GM19397 (cell line): ENCODE data around the gene AFF4.
A peak's percentile ranks its signal among the peaks of the same experiment; 100 is the strongest.

ENCODE experiments used
- ATAC-seq: cut with Tn5 transposase; IDR thresholded peaks from one replicate; pipeline ENCODE4 v1.9.1; 2021; ENCODE audit warnings: mild to moderate bottlenecking, moderate library complexity; ENCODE audit not compliant: unreplicated experiment

Gene AFF4

GRCh38 chr5:132895719-132896305 is 67.6 kb downstream of the AFF4 start:
- no peak for ATAC-seq

- ATAC-seq = no peak
These were observed 72.6 kb downstream of the AFF4 start for GRCh38 chr5:132890817-132891216.

- no peak for ATAC-seq
These were observed 73.9 kb downstream of the AFF4 start for GRCh38 chr5:132889501-132889900.

GRCh38 chr5:132887283-132887682 is 76.2 kb downstream of the AFF4 start:
- no peak for ATAC-seq

- no peak for ATAC-seq
These were observed 77.2 kb downstream of the AFF4 start for GRCh38 chr5:132886064-132886823.

- ATAC-seq = no peak
These were observed 78.9 kb downstream of the AFF4 start for GRCh38 chr5:132884548-132884947.

GRCh38 chr5:132883261-132883834 is 80.1 kb downstream of the AFF4 start:
- no peak for ATAC-seq

GRCh38 chr5:132877938-132878337 is 85.5 kb downstream of the AFF4 start:
- ATAC-seq = no peak

- ATAC-seq = no peak
These were observed 86.0 kb downstream of the AFF4 start for GRCh38 chr5:132877466-132877865.

GRCh38 chr5:132876020-132876759 is 87.2 kb downstream of the AFF4 start:
- ATAC-seq = no peak

- no peak for ATAC-seq
These were observed 89.5 kb downstream of the AFF4 start for GRCh38 chr5:132873930-132874271.

- ATAC-seq = no peak
These were observed 90.1 kb downstream of the AFF4 start, which contains the start of gene LEAP2 for GRCh38 chr5:132873119-132873929. TSS of gene LEAP2 (plus strand) at chr5:132873668. CDS start at chr5:132873695, 27 bp downstream.

GRCh38 chr5:132872788-132873118 is 90.7 kb downstream of the AFF4 start:
- ATAC-seq = no peak

GRCh38 chr5:132871459-132872284 is 91.8 kb downstream of the AFF4 start:
- no peak for ATAC-seq

GRCh38 chr5:132870801-132871200 is 92.6 kb downstream of the AFF4 start:
- ATAC-seq = no peak

- ATAC-seq = no peak
These were observed 94.7 kb downstream of the AFF4 start for GRCh38 chr5:132868754-132869153.

- ATAC-seq = peak; percentile 26
These were observed 96.4 kb downstream of the AFF4 start for GRCh38 chr5:132867046-132867451.

GRCh38 chr5:132866342-132867045 is 96.9 kb downstream of the AFF4 start, which contains the start of the genes GDF9 and UQCRQ:
TSS of gene GDF9 (minus strand) at chr5:132866469. CDS start at chr5:132864533, 1,936 bp downstream.
TSS of gene UQCRQ (plus strand) at chr5:132866642. CDS start at chr5:132866882, 240 bp downstream.
- ATAC-seq = peak; percentile 95

- ATAC-seq = peak; percentile 12
These were observed 97.6 kb downstream of the AFF4 start for GRCh38 chr5:132865668-132866341.
